ENCODE data around the gene SEC14L6.
"Not testable (repeated sequence)": the region's sequence is repeated elsewhere in the genome, so short reads cannot be mapped to it uniquely, and the experiment has no call there.

The SEC14L6 gene

DNA sequence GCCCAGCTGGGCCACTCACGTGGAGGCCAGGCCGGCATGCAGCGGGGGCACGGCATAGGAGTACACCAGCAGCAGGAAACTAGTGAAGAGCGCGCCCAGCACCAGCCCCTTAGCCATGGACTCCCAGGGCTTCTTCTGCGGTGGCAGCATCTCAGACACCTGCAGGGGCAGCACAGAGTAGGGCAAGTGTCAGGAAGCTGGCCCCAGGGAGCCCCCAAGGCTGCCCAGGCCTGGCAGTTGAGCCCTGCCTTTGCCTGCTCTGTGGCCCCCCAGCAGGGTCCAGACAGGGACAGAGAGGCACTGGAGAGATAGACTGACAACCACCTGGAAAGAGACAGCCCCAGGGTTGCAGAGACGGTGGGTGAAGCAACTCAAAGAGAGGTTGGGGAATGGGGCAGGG is 10.7 kb upstream of the SEC14L6 start:
- H3K4me1 Mint-ChIP-seq (ENCODE audit: low read depth): no peaks in the 10 kb centered on the region
- no peak overlapping the region for H3K27ac Mint-ChIP-seq
- no peak overlapping the region for H3K4me3 Mint-ChIP-seq
- no peaks in the 10 kb centered on the region for H3K36me3 Mint-ChIP-seq (ENCODE audit: low read depth)
- H3K27me3 Mint-ChIP-seq (ENCODE audit: low read depth): no peaks in the 10 kb centered on the region
- no peaks in the 10 kb centered on the region for H3K9me3 Mint-ChIP-seq

DNA sequence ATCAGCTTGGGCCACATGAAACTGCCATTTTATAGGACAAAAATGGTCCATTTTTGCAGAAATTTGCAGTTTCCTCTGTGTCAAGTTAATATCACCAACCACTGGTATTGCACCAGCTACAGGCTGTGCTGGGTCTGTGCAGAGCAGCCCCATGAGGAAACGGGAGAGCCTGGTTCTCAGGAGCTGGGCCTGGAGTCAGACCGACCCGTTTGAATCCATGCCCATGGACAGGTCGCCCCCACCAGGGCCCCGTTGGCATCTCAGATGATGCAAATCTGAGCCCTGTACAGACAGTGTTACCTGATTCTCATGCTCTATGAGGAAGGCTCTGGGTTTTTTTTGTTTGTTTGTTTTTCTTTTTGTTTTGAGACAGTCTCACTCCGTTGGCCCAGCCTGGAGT is 9.8 kb upstream of the SEC14L6 start:
- no peaks in the 10 kb centered on the region for H3K9me3 Mint-ChIP-seq
- H3K27ac Mint-ChIP-seq: no peak overlapping the region
- H3K36me3 Mint-ChIP-seq (ENCODE audit: low read depth): no peaks in the 10 kb centered on the region
- no peak overlapping the region for H3K4me3 Mint-ChIP-seq
- H3K27me3 Mint-ChIP-seq (ENCODE audit: low read depth): no peaks in the 10 kb centered on the region
- H3K4me1 Mint-ChIP-seq (ENCODE audit: low read depth): no peaks in the 10 kb centered on the region

DNA sequence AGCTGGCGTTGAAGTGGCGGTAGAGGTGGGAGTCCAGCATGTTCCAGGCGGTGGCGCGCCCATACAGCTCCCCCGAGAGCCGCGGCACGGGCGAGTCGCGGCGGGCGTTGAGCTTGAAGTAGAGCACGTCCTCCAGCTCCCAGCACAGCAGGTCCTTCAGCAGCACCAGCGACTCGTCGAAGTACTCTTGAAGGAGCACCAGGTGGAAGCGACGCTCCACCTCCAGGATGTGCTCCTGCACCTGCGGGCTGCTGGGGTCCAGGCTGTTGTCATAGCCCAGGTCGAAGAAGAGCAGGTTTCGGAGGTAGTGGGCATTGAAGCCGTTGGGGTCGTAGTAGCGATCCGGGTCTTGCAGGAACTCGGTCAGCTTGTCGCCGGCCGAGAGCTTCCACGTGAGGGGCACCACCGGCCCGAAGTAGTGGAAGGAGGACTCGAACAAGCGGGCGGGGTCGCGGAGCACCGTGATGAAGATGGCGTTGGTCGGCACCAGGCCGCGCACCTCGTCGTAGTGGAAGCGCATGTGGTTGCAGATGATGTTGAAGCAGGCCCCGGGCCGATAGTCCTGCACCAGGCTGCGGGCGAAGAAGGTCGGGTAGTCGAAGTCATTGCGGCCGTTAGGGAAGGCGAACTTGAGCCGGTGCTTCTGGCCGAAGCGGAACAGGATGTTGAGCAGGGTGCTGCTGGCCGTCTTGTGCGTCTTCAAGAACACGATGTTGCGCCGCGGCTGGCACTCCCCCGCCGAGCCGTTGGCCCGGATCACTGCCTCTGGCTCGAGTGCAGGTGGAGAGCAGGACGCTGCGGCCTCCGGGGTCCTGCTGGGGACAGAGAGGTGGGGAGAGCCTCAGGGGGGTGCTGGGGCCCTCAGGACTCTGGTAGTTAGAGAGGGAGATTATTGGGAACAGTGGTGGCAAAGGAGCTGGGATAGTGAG is 9.0 kb upstream of the SEC14L6 start:
- H3K4me3 Mint-ChIP-seq: no peak overlapping the region
- H3K36me3 Mint-ChIP-seq (ENCODE audit: low read depth): no peaks in the 10 kb centered on the region
- H3K9me3 Mint-ChIP-seq: no peaks in the 10 kb centered on the region
- H3K27me3 Mint-ChIP-seq (ENCODE audit: low read depth): no peaks in the 10 kb centered on the region
- H3K4me1 Mint-ChIP-seq (ENCODE audit: low read depth): no peaks in the 10 kb centered on the region
- no peak overlapping the region for H3K27ac Mint-ChIP-seq

DNA sequence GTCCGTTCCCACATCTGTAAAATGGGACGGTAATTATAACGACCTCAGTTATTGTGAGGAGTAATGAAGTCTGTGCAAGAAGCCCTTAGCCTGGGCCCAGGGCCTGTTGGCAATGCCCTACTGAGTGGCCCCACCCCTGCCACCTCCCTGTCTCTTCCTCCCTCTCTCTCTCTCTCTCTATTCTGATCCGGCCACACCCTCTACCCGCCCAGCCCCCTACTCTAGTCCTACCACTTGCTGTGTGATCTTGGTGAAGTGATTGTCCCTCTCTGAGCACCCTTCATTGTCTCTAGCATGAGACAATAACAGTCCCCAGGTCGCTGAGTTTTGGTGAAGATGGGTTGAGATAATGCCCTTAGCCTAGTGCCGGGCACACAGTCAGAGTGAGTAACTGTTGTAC is 7.4 kb upstream of the SEC14L6 start:
- no peak overlapping the region for H3K27ac Mint-ChIP-seq
- no peaks in the 10 kb centered on the region for H3K4me1 Mint-ChIP-seq (ENCODE audit: low read depth)
- peaks cover 6% of the 10 kb centered on the region for H3K27me3 Mint-ChIP-seq (ENCODE audit: low read depth)
- no peak overlapping the region for H3K4me3 Mint-ChIP-seq
- no peaks in the 10 kb centered on the region for H3K9me3 Mint-ChIP-seq
- no peaks in the 10 kb centered on the region for H3K36me3 Mint-ChIP-seq (ENCODE audit: low read depth)

DNA sequence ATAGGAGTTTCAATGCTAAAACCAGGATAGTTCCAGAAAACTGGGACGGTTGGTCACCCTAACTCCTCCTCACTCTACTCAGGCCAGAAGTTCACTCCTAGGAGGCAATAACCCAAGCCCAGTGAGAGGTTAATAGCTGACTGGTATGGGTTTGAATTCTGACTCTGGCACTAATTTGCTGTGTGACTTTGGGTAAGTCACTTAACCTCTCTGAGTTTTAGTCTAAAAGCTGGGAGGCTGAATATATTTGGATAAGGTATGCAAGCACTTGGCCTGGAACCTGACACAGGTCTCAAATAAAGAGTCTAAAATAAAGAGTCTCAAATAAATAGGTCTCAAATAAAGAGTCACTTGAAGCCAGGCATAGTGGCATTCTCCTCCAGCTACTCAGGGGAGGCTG is 6.2 kb upstream of the SEC14L6 start:
- H3K4me3 Mint-ChIP-seq: no peak overlapping the region

DNA sequence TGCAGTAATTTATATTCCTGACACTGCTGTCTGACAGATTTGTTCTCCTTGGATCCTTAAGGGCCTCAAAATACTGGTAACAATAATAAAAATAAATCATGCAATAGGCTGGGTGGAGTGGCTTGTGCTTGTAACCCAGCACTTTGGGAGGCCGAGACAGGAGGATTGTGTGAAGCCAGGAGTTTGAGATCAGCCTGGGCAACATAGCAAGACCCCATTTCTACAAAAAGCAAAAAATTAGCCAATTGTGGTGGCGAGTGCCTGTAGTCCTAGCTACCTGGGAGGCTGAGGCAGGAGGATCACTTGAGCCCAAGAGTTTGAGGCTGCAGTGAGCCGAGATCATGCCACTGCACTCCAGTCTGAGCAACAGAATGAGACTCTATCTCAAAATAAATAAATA is 5.3 kb upstream of the SEC14L6 start:
- not testable (repeated sequence) for H3K27ac Mint-ChIP-seq; H3K4me3 Mint-ChIP-seq; H3K27me3 Mint-ChIP-seq (ENCODE audit: low read depth); H3K4me1 Mint-ChIP-seq (ENCODE audit: low read depth); H3K9me3 Mint-ChIP-seq; H3K36me3 Mint-ChIP-seq (ENCODE audit: low read depth)

More for the DNA sequence above, 6.2 kb upstream of the SEC14L6 start:
- Mint-ChIP-seq H3K36me3 (ENCODE audit: low read depth) (no peaks in the 10 kb centered on the region), H3K27me3 (ENCODE audit: low read depth) (peaks cover 6% of the 10 kb centered on the region), H3K27ac (no peak overlapping the region), H3K9me3 (no peaks in the 10 kb centered on the region), H3K4me1 (ENCODE audit: low read depth) (no peaks in the 10 kb centered on the region)

DNA sequence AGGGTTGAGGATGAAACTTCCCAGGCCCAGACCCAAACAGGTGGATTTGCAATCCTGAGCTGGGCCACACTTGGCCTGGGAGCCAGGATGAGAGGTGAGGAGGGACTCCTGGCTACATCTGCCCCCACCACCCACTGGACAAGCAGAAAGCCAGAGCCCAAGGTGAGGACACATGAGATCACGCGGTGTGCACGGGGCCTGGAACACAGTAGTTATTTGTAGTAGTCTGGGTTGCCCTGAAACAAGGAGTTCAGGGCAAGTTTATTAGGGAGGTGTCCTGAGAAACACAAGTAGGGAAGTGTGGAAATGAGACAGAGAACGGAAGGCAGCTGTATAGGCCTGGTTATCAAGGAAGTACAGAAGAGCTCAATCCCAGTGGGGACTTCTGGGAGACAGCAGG is 647 bp upstream of the SEC14L6 start:
- no peaks in the 10 kb centered on the region for H3K9me3 Mint-ChIP-seq
- no peaks in the 10 kb centered on the region for H3K4me1 Mint-ChIP-seq (ENCODE audit: low read depth)
- H3K27ac Mint-ChIP-seq: no peak overlapping the region
- H3K4me3 Mint-ChIP-seq: no peak overlapping the region
- H3K36me3 Mint-ChIP-seq (ENCODE audit: low read depth): no peaks in the 10 kb centered on the region
- H3K27me3 Mint-ChIP-seq (ENCODE audit: low read depth): peaks cover 27% of the 10 kb centered on the region

DNA sequence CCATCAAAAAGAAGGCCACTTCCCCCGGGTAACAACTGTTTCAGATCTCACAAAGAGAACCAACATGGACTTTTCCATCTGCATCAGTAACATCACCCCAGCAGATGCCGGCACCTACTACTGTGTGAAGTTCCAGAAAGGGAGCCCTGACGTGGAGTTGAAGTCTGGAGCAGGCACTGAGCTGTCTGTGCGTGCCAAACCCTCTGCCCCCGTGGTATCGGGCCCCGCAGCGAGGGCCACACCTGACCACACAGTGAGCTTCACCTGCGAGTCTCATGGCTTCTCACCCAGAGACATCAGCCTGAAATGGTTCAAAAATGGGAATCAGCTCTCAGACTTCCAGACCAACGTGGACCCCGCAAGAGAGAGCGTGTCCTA is 3.7 kb downstream of the SEC14L6 start:
- Mint-ChIP-seq H3K27ac (no peak overlapping the region), H3K4me3 (no peak overlapping the region), H3K4me1 (ENCODE audit: low read depth) (no peaks in the 10 kb centered on the region), H3K27me3 (ENCODE audit: low read depth) (peaks cover 49% of the 10 kb centered on the region), H3K36me3 (ENCODE audit: low read depth) (no peaks in the 10 kb centered on the region), H3K9me3 (no peaks in the 10 kb centered on the region)

DNA sequence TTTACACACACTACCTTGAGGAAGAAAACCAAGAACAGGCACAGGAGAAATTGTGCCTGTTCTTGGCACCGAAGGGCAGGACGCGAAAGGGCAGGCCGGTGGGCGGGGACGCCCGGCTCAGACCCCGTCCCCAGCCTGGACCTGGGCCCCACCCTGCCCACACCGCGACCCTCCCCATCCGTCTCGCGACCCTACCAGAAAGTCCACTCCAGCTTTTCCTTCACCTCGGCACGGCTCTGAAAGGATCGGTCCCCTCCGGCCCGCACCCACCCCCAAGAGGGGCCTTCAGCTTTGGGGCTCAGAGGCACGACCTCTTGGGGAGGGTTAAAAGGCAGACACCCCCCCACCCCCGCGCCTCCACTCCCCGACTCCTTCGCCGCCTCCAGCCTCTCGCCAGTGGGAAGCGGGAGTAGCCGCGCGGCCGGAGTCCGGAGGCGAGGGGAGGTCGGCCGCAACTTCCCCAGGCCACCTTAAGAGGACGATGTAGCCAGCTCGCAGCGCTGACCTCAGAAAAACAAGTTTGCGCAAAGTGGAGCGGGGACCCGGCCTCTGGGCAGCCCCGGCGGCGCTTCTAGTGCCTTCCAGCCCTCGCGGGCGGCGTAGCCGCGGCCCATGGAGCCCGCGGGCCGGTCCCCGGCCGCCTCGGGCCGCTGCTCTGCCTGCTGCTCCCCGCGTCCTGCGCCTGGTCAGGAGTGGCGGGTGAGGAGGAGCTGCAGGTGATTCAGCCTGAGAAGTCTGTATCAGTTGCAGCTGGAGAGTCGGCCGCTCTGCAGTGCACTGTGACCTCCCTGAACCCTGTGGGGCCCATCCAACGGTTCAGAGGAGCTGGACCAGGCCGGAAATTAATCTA is 4.4 kb downstream of the SEC14L6 start:
- no peak overlapping the region for H3K4me3 Mint-ChIP-seq
- H3K27ac Mint-ChIP-seq: no peak overlapping the region
- H3K9me3 Mint-ChIP-seq: no peaks in the 10 kb centered on the region
- no peaks in the 10 kb centered on the region for H3K4me1 Mint-ChIP-seq (ENCODE audit: low read depth)
- H3K36me3 Mint-ChIP-seq (ENCODE audit: low read depth): no peaks in the 10 kb centered on the region
- peaks cover 49% of the 10 kb centered on the region for H3K27me3 Mint-ChIP-seq (ENCODE audit: low read depth)

DNA sequence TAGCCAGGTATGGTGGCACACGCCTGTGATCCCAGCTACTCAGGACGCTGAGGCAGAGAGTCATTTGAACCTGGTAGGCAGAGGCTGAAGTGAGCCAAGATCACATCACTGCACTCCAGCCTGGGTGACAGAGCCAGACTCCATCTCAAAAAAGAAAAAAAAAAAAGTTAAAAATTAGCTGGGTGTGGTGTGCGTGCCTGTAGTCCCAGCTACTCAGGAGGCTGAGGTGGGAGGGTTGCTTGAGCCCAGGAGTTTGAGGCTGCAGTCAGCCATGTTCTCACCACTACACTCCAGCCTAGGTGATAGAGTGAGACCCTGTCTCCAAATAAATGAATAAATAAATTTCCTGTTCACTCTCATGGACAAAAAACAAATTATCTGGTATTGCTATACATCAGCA is 5.0 kb downstream of the SEC14L6 start:
- H3K4me1 Mint-ChIP-seq (ENCODE audit: low read depth); H3K9me3 Mint-ChIP-seq; H3K36me3 Mint-ChIP-seq (ENCODE audit: low read depth); H3K27ac Mint-ChIP-seq; H3K4me3 Mint-ChIP-seq: not testable (repeated sequence)
- peaks cover 49% of the 10 kb centered on the region for H3K27me3 Mint-ChIP-seq (ENCODE audit: low read depth)

DNA sequence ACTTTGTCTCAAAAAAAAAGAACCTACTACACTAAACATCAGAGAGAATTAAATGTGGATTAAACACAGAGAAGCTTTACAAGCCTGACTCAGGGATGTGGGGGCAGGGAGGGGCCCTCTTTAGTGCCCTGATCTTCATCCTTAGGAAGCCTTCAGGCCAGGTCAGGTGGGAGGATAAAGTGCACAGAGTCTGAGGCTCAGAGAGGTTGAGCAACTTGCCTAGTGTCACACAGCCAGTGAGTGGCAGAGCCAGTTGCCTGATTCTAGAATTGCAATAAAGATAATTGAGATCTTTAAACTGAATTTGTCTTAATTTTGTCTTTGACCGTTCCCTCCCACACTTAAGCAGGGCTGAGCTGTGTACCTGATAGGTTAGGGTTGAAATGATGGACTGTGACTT is 7.2 kb downstream of the SEC14L6 start:
- peaks cover 43% of the 10 kb centered on the region for H3K27me3 Mint-ChIP-seq (ENCODE audit: low read depth)
- no peaks in the 10 kb centered on the region for H3K4me1 Mint-ChIP-seq (ENCODE audit: low read depth)
- no peaks in the 10 kb centered on the region for H3K9me3 Mint-ChIP-seq

DNA sequence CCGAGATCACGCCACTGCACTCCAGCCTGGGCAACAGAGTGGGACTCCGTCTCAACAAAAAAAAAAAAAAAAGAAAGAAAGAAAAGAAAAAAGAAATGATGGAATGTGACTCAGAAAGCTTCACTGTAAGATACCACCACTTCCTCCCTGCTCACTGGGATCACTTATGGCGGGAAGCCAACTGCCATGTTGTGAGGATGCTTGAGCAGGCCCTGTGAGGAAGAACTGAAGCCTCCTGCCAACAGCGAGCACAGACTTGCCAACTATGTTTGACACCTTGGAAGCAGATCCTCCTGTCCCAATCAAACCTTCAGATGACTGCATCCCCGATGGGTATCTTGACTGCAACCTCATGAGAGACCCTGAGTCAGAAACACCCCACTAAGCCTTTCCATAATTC is 8.3 kb downstream of the SEC14L6 start:
- Mint-ChIP-seq H3K27ac (no peak overlapping the region), H3K27me3 (ENCODE audit: low read depth) (peaks cover 37% of the 10 kb centered on the region), H3K9me3 (no peaks in the 10 kb centered on the region), H3K4me1 (ENCODE audit: low read depth) (no peaks in the 10 kb centered on the region), H3K36me3 (ENCODE audit: low read depth) (no peaks in the 10 kb centered on the region), H3K4me3 (no peak overlapping the region)

More for the DNA sequence above, 7.2 kb downstream of the SEC14L6 start:
- Mint-ChIP-seq H3K27ac (no peak overlapping the region), H3K4me3 (no peak overlapping the region), H3K36me3 (ENCODE audit: low read depth) (no peaks in the 10 kb centered on the region)

DNA sequence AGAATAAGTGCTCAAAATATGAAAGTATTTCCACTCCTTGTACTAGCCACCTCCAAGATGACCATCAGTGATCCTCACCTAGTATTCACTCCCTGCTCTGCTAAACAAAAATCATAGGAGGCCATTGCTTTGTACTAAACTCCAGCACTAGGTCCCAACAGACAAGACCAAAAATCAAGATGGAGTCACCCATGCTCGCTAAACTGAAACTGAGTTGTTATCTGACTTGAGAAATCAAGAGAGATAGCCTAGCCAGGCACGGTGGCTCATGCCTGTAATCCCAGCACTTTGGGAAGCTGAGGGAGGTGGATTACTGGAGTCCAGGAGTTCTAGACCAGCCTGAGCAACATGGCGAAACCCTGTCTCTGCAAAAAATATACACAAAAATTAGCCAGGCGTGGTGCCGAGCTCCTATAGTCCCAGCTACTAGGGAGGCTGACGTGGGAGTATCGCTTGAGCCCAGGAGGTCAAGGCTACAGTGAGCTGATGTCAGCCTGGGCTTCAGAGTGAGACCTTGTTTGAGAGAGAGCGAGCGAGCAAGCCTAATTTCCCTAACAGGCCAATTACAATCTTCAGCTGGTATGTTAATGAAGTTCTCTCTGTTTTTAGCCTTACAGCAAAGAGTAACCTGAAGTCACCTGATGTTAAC is 9.3 kb downstream of the SEC14L6 start:
- H3K9me3 Mint-ChIP-seq: no peaks in the 10 kb centered on the region
- no peaks in the 10 kb centered on the region for H3K4me1 Mint-ChIP-seq (ENCODE audit: low read depth)
- H3K27me3 Mint-ChIP-seq (ENCODE audit: low read depth): peaks cover 29% of the 10 kb centered on the region
- no peaks in the 10 kb centered on the region for H3K36me3 Mint-ChIP-seq (ENCODE audit: low read depth)
- no peak overlapping the region for H3K4me3 Mint-ChIP-seq
- H3K27ac Mint-ChIP-seq: no peak overlapping the region

DNA sequence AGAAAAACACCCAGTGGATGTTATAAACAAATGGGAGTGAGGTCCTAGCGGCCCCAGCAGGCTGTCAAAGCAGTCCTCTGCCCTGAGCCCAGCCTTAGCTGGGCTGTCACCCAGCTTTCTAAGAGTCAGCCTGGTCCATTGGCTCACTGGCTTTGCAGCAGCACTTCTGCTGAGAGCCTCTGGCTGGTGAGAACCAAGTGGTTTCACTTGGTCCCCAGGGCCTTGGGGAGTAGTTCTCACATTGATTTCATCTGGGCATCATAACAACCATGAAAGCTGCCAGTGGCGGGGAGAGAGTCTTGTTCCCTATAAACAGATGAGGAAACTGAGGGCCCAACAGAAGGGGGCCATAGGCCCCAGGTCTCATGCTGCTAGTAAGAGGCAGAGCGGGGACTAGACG is 11.4 kb downstream of the SEC14L6 start:
- H3K4me3 Mint-ChIP-seq: no peak overlapping the region
- H3K27ac Mint-ChIP-seq: no peak overlapping the region
- no peaks in the 10 kb centered on the region for H3K36me3 Mint-ChIP-seq (ENCODE audit: low read depth)
- H3K4me1 Mint-ChIP-seq (ENCODE audit: low read depth): no peaks in the 10 kb centered on the region
- H3K27me3 Mint-ChIP-seq (ENCODE audit: low read depth): peaks cover 18% of the 10 kb centered on the region
- H3K9me3 Mint-ChIP-seq: no peaks in the 10 kb centered on the region

Data from T-helper 1 cell treated with Interleukin-12 subunit alpha and Interleukin-12 subunit beta and Interleukin-4 antibody, amounts not matched to agents 30 μg/mL and 1 μg/mL, for 36 hours (primary cell).